Measurements from ENCODE around the gene ASXL2.

ASXL2 gene

GRCh38 chr2:25684577-25685473 lies 193.5 kb downstream of the ASXL2 start:
- Histone ChIP-seq H3K36me3 (no peaks in the 10 kb centered on the region), H3K27me3 (no peaks in the 10 kb centered on the region), H3K9me3 (no peaks in the 10 kb centered on the region), H3K9ac (no peak overlapping the region), H3K27ac (no peak overlapping the region), H3K4me2 (no peak overlapping the region), H4K20me1 (no peaks in the 10 kb centered on the region), H3K4me3 (no peak overlapping the region), H3K4me1 (no peaks in the 10 kb centered on the region)
- no peak for TF ChIP-seq Cebpa-rat (IDR thresholded peaks at IDR 0.05)

Data from BLaER1 (cell line).